Retinal pigment epithelial cell (primary cell): Measurements from ENCODE around the gene VPS72.

ENCODE experiments used
- DNase-seq: peaks from one replicate; pipeline ENCODE4 v3.0.0-alpha.2; 2010; ENCODE audit warnings: low read depth
- H3K4me3 ChIP-seq: 2 replicates; pipeline ENCODE4 v1.5.1; 2011; ENCODE audit warnings: mild to moderate bottlenecking, low read length, control low read depth, moderate library complexity
- CTCF ChIP-seq: conservative IDR thresholded peaks from 2 replicates; pipeline ENCODE4 v1.5.1; 2011; ENCODE audit warnings: low read depth, low read length, control low read depth, inconsistent platforms

Gene VPS72

DNA sequence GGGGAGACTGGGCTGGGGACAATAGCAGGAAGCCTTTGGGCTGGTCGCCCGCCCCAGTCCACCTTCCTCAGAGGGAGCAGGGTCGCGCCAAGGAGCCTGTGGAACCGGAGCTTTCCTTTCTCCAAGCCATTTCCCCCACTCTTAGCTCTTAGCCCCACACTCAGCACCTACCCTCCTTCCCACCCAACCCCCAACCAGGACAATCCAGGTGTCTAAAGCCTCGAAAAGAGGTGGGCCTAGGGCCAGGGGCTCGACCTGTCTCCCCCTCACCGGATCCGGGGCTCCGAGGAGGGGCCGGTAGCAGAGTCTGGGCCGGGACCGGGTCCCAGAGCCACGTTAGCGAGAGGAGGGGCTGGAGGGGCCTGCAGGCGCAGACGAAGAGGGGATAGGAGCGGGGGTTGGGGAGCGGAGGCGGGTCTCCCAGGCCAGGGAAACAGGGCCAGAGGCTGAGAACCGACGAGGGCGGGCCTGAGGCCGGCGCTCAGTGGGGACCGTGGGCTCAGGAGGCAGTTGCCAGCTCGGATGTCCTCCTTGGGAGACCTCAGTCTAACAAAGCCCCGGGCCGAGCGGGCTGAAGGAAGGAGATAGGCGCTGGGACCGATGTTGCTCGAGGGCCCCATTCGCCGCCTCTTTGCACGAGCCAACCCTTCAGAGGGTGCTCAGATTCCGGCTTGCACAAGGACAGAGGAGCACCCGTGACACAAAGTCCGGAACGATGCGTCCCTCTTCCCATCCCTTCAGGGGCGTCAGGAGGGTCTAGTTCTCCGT, 44.5 kb downstream of the VPS72 start:
- TF ChIP-seq CTCF, result no peak
- no peak for DNase-seq
- H3K4me3 ChIP-seq, result peak overlapping the region; percentile 71

DNA sequence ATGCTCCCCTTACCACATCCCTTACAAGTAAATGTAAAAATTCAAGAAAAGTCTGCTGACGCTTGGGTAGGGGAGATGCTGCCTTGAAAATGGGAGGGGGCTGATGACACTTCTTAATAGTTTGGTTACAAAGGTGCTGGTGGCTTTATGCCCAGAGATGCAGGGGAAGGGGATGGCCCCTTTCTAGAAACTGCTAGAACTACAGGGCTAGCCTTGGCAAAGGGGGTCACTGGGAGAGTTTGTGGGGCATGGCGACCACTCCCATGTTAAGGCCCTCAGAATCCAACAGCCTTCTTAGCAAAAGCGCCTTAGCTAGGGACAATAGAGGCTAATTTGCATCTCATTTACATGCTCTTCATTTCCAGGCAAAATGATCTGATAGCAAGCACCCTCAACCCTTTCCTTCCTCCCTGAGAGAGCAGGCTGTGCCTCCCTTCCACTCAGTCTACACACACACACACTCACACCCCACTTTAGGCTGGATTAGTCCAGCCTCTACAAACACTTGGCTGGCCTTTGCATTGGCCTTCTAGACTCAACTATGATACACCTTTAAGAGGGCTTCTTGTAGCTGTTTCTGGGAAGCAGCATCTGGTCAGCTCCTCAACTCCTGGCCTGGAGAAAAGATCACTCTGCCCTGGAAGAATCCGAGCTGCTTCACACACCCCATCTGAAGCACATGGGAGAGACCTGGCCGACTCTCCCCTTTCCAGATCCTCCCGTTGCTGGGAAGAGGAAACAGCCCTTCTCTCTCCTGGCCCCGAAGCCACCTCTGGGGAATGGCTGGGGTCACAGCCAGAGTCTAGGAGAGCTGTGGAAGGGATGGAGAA, 45.3 kb downstream of the VPS72 start:
- DNase-seq, result no peak
- no peak overlapping the region for H3K4me3 ChIP-seq
- no peak for TF ChIP-seq CTCF

GRCh38 chr1:151143986-151144385, 46.0 kb downstream of the VPS72 start:
- no peak for DNase-seq
- H3K4me3 ChIP-seq, result no peak overlapping the region
- TF ChIP-seq CTCF, result no peak

DNA sequence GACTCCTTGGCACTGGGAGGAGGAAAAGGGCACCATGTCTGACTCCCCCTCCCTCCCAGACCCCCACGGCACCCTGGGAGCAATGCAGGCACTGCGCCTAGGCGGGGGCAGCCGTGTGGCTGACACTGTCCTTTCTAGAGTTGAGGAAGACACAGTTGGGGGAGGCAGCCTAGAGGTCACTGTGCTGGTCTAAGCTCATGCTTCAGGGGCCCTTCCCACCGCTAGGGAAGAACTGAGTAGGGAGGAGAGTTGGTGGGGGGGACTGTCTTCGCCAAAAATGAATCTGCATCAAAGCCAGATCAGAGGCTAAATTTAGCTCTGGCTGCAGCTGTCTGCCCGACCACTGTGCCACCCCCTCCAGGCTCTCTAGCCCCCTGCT, 47.0 kb downstream of the VPS72 start:
- TF ChIP-seq CTCF, result no peak
- DNase-seq, result no peak
- H3K4me3 ChIP-seq, result no peak overlapping the region

GRCh38 chr1:151142411-151143056, 47.5 kb downstream of the VPS72 start:
- no peak for DNase-seq
- no peak overlapping the region for H3K4me3 ChIP-seq
- no peak for TF ChIP-seq CTCF

- no peak for DNase-seq
- no peak for TF ChIP-seq CTCF
- H3K4me3 ChIP-seq, result no peak overlapping the region
Measured at GRCh38 chr1:151137789-151138188, 52.2 kb downstream of the VPS72 start.
